Measurements from ENCODE around the gene ABCB7. TPM values are rescaled to one million over a fixed set of nuclear protein-coding genes. Genes with fewer than 3 reads are reported as not detected.
A peak's percentile ranks its signal among the peaks of the same experiment; 100 is the strongest.
"Not testable (repeated sequence)": the region's sequence is repeated elsewhere in the genome, so short reads cannot be mapped to it uniquely, and the experiment has no call there.

The ABCB7 gene
- total RNA-seq (2014; rRNA removed; shearing (Covaris generic)) (64.2 and 68.7 TPM in 2 replicates), polyA plus RNA-seq (2016; fragmentation: Nextera tagmentation; extraction: Ambion mirVana) (26.3 and 29.8 TPM in 2 replicates)
- long read RNA-seq, full-length matches to known transcripts: 17 of 21 reads
- long read RNA-seq, partial matches to known transcripts: 4 of 21 reads
- long read RNA-seq, other reads (novel, unspliced or antisense): 0 of 21 reads

DNA sequence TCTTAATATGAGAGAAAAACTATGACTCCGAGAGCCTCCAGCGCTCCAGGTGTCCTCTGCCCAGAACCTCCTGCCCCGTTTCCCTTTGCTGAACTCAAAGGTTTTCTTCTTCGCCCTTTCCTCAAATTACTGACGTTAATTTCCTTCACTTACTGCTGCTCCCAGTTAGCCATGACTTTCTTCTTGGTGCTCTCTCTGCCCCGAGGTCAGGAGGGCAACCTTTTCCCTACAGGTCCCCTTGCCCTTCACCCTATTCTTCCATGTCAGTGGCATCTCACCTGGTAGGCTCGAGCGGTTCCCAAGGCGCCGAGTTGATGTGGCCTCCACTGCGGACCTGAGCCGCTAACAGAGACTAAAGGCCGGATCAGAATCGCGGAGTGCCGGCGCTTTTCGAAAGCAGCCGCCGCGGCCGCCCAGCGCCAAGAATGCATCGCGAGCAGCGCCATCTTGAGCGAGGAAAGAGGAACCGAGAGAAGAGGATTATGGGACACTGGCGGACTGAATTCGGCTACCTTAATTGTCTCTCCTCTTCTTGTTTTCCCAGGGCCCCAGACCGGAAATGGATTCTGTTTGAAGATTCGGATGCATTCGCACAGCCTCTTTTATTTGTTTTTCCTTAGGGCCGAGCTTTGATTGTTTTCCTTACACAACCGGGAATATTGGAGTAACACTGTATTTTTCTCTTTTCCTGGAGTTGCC lies at the start of gene ABCB7:
ABCB7 (minus strand) TSS at position 457 of the 699 bp plus-strand sequence; CDS start at position 446, 11 bp downstream.
- Mint-ChIP-seq H3K36me3 (ENCODE audit: low read depth) (no peaks in the 10 kb centered on the region), H3K4me3 (peak within 1 kb of the TSS; percentile 98), H3K4me1 (peaks cover 16% of the 10 kb centered on the region), H3K27ac (peak within 1 kb of the TSS; percentile 98), H3K27me3 (ENCODE audit: insufficient read depth, low read depth, poor library complexity) (peaks cover 4% of the 10 kb centered on the region), H3K9me3 (no peaks in the 10 kb centered on the region)
- Histone ChIP-seq H3K79me2 (replicated peaks; ENCODE audit: insufficient read depth) (peaks cover 45% of the 10 kb centered on the region), H3K9me2 (ENCODE audit: insufficient read depth) (no peaks in the 10 kb centered on the region), H3K4me1 (ENCODE audit: insufficient read depth) (peaks cover 3% of the 10 kb centered on the region; the same call in 1 of the 2 replicates), H3F3A (replicated peaks; ENCODE audit: low read depth) (no peaks in the 10 kb centered on the region), H3K4me3 (peak within 1 kb of the TSS; percentile 69), H3K27ac (ENCODE audit: low read depth) (peak within 1 kb of the TSS; percentile 90), H2AFZ (peak within 1 kb of the TSS; percentile 5; the same call in 1 of the 2 replicates), H3K27me3 (ENCODE audit: insufficient read depth) (no peaks in the 10 kb centered on the region), H4K20me1 (replicated peaks; ENCODE audit: insufficient read depth) (no peaks in the 10 kb centered on the region), H3K4me2 (peak within 1 kb of the TSS; percentile 62), H3K36me3 (ENCODE audit: insufficient read depth) (no peaks in the 10 kb centered on the region)
- TF ChIP-seq, protein P1, sequence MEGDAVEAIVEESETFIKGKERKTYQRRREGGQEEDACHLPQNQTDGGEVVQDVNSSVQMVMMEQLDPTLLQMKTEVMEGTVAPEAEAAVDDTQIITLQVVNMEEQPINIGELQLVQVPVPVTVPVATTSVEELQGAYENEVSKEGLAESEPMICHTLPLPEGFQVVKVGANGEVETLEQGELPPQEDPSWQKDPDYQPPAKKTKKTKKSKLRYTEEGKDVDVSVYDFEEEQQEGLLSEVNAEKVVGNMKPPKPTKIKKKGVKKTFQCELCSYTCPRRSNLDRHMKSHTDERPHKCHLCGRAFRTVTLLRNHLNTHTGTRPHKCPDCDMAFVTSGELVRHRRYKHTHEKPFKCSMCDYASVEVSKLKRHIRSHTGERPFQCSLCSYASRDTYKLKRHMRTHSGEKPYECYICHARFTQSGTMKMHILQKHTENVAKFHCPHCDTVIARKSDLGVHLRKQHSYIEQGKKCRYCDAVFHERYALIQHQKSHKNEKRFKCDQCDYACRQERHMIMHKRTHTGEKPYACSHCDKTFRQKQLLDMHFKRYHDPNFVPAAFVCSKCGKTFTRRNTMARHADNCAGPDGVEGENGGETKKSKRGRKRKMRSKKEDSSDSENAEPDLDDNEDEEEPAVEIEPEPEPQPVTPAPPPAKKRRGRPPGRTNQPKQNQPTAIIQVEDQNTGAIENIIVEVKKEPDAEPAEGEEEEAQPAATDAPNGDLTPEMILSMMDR (conservative IDR thresholded peaks at IDR 0.05; ENCODE audit: low read depth in 2 of 2): 0 out of 4 replicates have a peak, but pooled peaks of 1 of the 2 experiments have one; percentile 6
- TF ChIP-seq, protein P2, sequence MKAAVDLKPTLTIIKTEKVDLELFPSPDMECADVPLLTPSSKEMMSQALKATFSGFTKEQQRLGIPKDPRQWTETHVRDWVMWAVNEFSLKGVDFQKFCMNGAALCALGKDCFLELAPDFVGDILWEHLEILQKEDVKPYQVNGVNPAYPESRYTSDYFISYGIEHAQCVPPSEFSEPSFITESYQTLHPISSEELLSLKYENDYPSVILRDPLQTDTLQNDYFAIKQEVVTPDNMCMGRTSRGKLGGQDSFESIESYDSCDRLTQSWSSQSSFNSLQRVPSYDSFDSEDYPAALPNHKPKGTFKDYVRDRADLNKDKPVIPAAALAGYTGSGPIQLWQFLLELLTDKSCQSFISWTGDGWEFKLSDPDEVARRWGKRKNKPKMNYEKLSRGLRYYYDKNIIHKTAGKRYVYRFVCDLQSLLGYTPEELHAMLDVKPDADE (IDR thresholded peaks at IDR 0.05): peak; percentile 21; the same call in 1 of the 2 replicates
- TF ChIP-seq CREB1 (CRISPR knock-in tag; IDR thresholded peaks at IDR 0.05; ENCODE audit: low read depth) (no peak), POLR2AphosphoS5 (IDR thresholded peaks at IDR 0.05; ENCODE audit: low read depth) (peak; percentile 56; the same call in 1 of the 2 replicates)
- DNase-seq (ENCODE audit: low spot score): peak; percentile 81
- ATAC-seq: peak; percentile 93

DNA sequence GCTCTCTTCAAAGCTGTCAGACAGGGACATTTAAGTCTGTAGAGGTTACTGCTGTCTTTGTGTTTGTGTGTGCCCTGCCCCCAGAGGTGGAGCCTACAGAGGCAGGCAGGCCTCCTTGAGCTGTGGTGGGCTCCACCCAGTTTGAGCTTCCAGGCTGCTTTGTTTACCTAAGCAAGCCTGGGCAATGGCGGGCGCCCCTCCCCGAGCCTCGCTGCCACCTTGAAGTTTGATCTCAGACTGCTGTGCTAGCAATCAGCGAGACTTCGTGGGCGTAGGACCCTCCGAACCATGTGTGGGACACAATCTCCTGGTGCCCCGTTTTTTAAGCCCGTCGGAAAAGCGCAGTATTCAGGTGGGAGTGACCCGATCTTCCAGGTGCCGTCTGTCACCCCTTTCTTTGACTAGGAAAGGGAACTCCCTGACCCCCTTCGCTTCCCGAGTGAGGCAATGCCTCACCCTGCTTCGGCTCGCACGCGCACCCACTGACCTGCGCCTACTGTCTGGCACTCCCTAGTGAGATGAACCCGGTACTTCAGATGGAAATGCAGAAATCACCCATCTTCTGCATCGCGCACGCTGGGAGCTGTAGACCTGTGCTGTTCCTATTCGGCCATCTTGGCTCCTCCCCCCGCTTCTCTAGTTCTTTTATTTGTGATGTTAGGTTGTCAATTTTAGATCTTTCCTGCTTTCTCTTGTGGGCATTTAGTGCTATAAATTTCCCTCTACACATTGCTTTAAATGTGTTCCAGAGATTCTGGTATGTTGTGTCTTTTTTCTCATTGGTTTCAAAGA lies 32.5 kb upstream of the ABCB7 start:
- H4K20me1 ChIP-seq (replicated peaks; ENCODE audit: insufficient read depth); H3K27me3 ChIP-seq (ENCODE audit: insufficient read depth); H3K9me2 ChIP-seq (ENCODE audit: insufficient read depth); H3K27ac Mint-ChIP-seq; H2AFZ ChIP-seq; H3K36me3 ChIP-seq (ENCODE audit: insufficient read depth); H3F3A ChIP-seq (replicated peaks; ENCODE audit: low read depth); H3K4me3 Mint-ChIP-seq; H3K27me3 Mint-ChIP-seq (ENCODE audit: insufficient read depth, low read depth, poor library complexity); H3K4me1 Mint-ChIP-seq; H3K4me3 ChIP-seq; ATAC-seq; H3K27ac ChIP-seq (ENCODE audit: low read depth); H3K4me2 ChIP-seq; H3K4me1 ChIP-seq (ENCODE audit: insufficient read depth); H3K79me2 ChIP-seq (replicated peaks; ENCODE audit: insufficient read depth): not testable (repeated sequence)
- DNase-seq (ENCODE audit: low spot score): peak; percentile 1
- peaks cover 28% of the 10 kb centered on the region for H3K9me3 Mint-ChIP-seq
- peaks cover 13% of the 10 kb centered on the region; the same call in 2 of the 3 replicates for H3K36me3 Mint-ChIP-seq (ENCODE audit: low read depth)
